CD8-positive, alpha-beta memory T cell (primary cell): Measurements from ENCODE around the gene PPP1R1A. TPM values are rescaled to one million over a fixed set of nuclear protein-coding genes. Genes with fewer than 3 reads are reported as not detected.
A peak's percentile ranks its signal among the peaks of the same experiment; 100 is the strongest.

Experiments used
- CTCF ChIA-PET: fragments of 350-600 bp; sonication (Branson Sonifier 250); formaldehyde crosslinking; loops from one replicate; lab custom pipeline; 2021; ENCODE audit warnings: antibody characterized with exemption; lab: Charles Lee
- POLR2A ChIA-PET: fragments of 350-600 bp; sonication (Branson Sonifier 250); formaldehyde crosslinking; loops from one replicate; lab custom pipeline; 2021; ENCODE audit warnings: antibody characterized with exemption; lab: Charles Lee
- DNase-seq, 5 donors: peaks; one replicate each; pipeline versions ENCODE4 v3.0.0 to v3.0.0-alpha.2; 2020 to 2022; ENCODE audit warnings: mixed read lengths in 1 of 5
- H3K27ac ChIP-seq: one replicate; pipeline ENCODE4 v1.7.0; 2013; ENCODE audit warnings: low read depth, mild to moderate bottlenecking, low read length, moderate library complexity
- H3K27me3 ChIP-seq: 2 replicates; pipeline ENCODE4 v1.7.0; 2013; ENCODE audit warnings: low read length, mild to moderate bottlenecking; ENCODE audit not compliant: insufficient read depth, poor library complexity, severe bottlenecking
- H3K36me3 ChIP-seq: 2 replicates; pipeline ENCODE4 v1.7.0; 2013; ENCODE audit warnings: mild to moderate bottlenecking, low read length, moderate library complexity; ENCODE audit not compliant: insufficient read depth
- H3K4me1 ChIP-seq: 2 replicates; pipeline ENCODE4 v1.7.0; 2013; ENCODE audit warnings: mild to moderate bottlenecking, low read length, moderate library complexity; ENCODE audit not compliant: insufficient read depth
- H3K4me3 ChIP-seq: 2 replicates; pipeline ENCODE4 v1.7.0; 2013; ENCODE audit warnings: mild to moderate bottlenecking, low read length
- H3K9me3 ChIP-seq: 2 replicates; pipeline ENCODE4 v1.7.0; 2013; ENCODE audit warnings: mild to moderate bottlenecking, low read length
- H3K27ac Mint-ChIP-seq, 8 donors: one replicate each; pipeline ENCODE4 v1.8.0; 2020 to 2021; ENCODE audit warnings: mixed read lengths in 8 of 8, mild to moderate bottlenecking in 6 of 8, inconsistent platforms in 3 of 8, moderate library complexity in 3 of 8
- H3K27me3 Mint-ChIP-seq, 2 donors: one replicate each; pipeline ENCODE4 v1.8.0; 2020 to 2021; ENCODE audit warnings: mixed read lengths in 2 of 2, mild to moderate bottlenecking in 1 of 2, moderate library complexity in 1 of 2
- H3K36me3 Mint-ChIP-seq, 3 donors: one replicate each; pipeline ENCODE4 v1.8.0; 2020 to 2021; ENCODE audit warnings: mixed read lengths in 3 of 3, inconsistent platforms in 1 of 3, mild to moderate bottlenecking in 1 of 3
- H3K4me1 Mint-ChIP-seq, 3 donors: one replicate each; pipeline ENCODE4 v1.8.0; 2020 to 2021; ENCODE audit warnings: mixed read lengths in 3 of 3, inconsistent platforms in 1 of 3, mild to moderate bottlenecking in 1 of 3
- H3K4me3 Mint-ChIP-seq, 7 donors: one replicate each; pipeline ENCODE4 v1.8.0; 2020 to 2021; ENCODE audit warnings: mixed read lengths in 7 of 7, mild to moderate bottlenecking in 6 of 7, moderate library complexity in 4 of 7, inconsistent platforms in 2 of 7
- H3K9me3 Mint-ChIP-seq, 5 donors: one replicate each; pipeline ENCODE4 v1.8.0; 2020 to 2022; ENCODE audit warnings: mixed read lengths in 5 of 5, mild to moderate bottlenecking in 3 of 5, moderate library complexity in 2 of 5, inconsistent platforms in 1 of 5
- polyA plus RNA-seq: library from polyadenylated mRNA; unstranded; fragments of 300-500 nt; fragmentation: Illumina TruSeq; gene quantifications from one replicate; pipeline ENCODE4 v1.2.3, GENCODE V29; 2021
- total RNA-seq, 2 experiments: library from RNA; stranded (reverse); gene quantifications; one replicate each; pipeline ENCODE4 v1.2.3, GENCODE V29; 2021

Gene PPP1R1A
- total and polyA plus RNA-seq, 3 experiments from 2014 or later = not detected

GRCh38 chr12:54598970-54599369 lies 10.5 kb upstream of the PPP1R1A start:
- Histone ChIP-seq H3K36me3 (no peaks in the 10 kb centered on the region), H3K4me3 (no peak overlapping the region), H3K27me3 (no peaks in the 10 kb centered on the region), H3K4me1 (peaks cover 4% of the 10 kb centered on the region), H3K9me3 (no peaks in the 10 kb centered on the region), H3K27ac (no peak overlapping the region)
- no peak overlapping the region for H3K4me3 Mint-ChIP-seq
- H3K36me3 Mint-ChIP-seq = no peaks in the 10 kb centered on the region
- H3K27ac Mint-ChIP-seq = peak overlapping the region in 1 of 8 donors; percentile 11
- DNase-seq = no peak
- H3K9me3 Mint-ChIP-seq = no peaks in the 10 kb centered on the region
- H3K27me3 Mint-ChIP-seq = peaks cover 14 to 32% of the 10 kb centered on the region in 2 donors
- H3K4me1 Mint-ChIP-seq = peaks cover 2 to 7% (median 6%) of the 10 kb centered on the region in 3 donors
- ChIA-PET CTCF (interaction anchor here (3.9 kb wide), 1 partner anchor 19 kb away, joined by 17 read pairs; no protein-coding TSS in a partner anchor), POLR2A (no interaction called here)

GRCh38 chr12:54596526-54596946 lies 8.1 kb upstream of the PPP1R1A start:
- DNase-seq = peak in 3 of 5 donors; percentile 6 to 32 (median 30)
- no peaks in the 10 kb centered on the region for H3K9me3 Mint-ChIP-seq
- H3K4me1 Mint-ChIP-seq = no peaks in the 10 kb centered on the region
- POLR2A ChIA-PET = no interaction called here
- Histone ChIP-seq H3K4me1 (peaks cover 4% of the 10 kb centered on the region), H3K27me3 (peaks cover 3% of the 10 kb centered on the region), H3K9me3 (no peaks in the 10 kb centered on the region), H3K4me3 (no peak overlapping the region), H3K36me3 (no peaks in the 10 kb centered on the region), H3K27ac (no peak overlapping the region)
- no peak overlapping the region for H3K27ac Mint-ChIP-seq
- H3K27me3 Mint-ChIP-seq = peaks cover 14 to 39% of the 10 kb centered on the region in 2 donors
- H3K4me3 Mint-ChIP-seq = no peak overlapping the region
- CTCF ChIA-PET = interaction anchor here (0.8 to 3.9 kb wide), 8 partner anchors 9 to 48 kb away, joined by 3 to 17 read pairs (median 4); no protein-coding TSS in a partner anchor
- H3K36me3 Mint-ChIP-seq = no peaks in the 10 kb centered on the region

- no peak overlapping the region for H3K27ac Mint-ChIP-seq
- Histone ChIP-seq H3K36me3 (no peaks in the 10 kb centered on the region), H3K4me3 (no peak overlapping the region), H3K27ac (no peak overlapping the region), H3K4me1 (peaks cover 4% of the 10 kb centered on the region), H3K9me3 (no peaks in the 10 kb centered on the region), H3K27me3 (peaks cover 3% of the 10 kb centered on the region)
- no peaks in the 10 kb centered on the region for H3K36me3 Mint-ChIP-seq
- DNase-seq = no peak
- POLR2A ChIA-PET = no interaction called here
- no peaks in the 10 kb centered on the region for H3K9me3 Mint-ChIP-seq
- CTCF ChIA-PET = interaction anchor here (1.7 to 3.9 kb wide), 3 partner anchors 8 to 15 kb away, joined by 8 to 17 read pairs (median 10); no protein-coding TSS in a partner anchor
- no peaks in the 10 kb centered on the region for H3K4me1 Mint-ChIP-seq
- H3K4me3 Mint-ChIP-seq = no peak overlapping the region
- peaks cover 21 to 46% of the 10 kb centered on the region in 2 donors for H3K27me3 Mint-ChIP-seq
Measured at GRCh38 chr12:54595471-54595870, 7.0 kb upstream of the PPP1R1A start.

GRCh38 chr12:54593725-54594124 lies 5.3 kb upstream of the PPP1R1A start:
- peaks cover 17% of the 10 kb centered on the region for H3K27me3 ChIP-seq
- H3K4me3 Mint-ChIP-seq = no peak overlapping the region
- H3K9me3 ChIP-seq = no peaks in the 10 kb centered on the region
- H3K27ac ChIP-seq = no peak overlapping the region
- ChIA-PET POLR2A (no interaction called here), CTCF (interaction anchor here (1.6 to 4.4 kb wide), 2 partner anchors 14 to 15 kb away, joined by 4 to 26 read pairs; no protein-coding TSS in a partner anchor)
- peaks cover 0 to 7% (median 0%) of the 10 kb centered on the region in 3 donors for H3K36me3 Mint-ChIP-seq
- no peak overlapping the region for H3K4me3 ChIP-seq
- H3K4me1 Mint-ChIP-seq = peaks cover 8 to 9% (median 8%) of the 10 kb centered on the region in 3 donors
- peaks cover 38 to 54% of the 10 kb centered on the region in 2 donors for H3K27me3 Mint-ChIP-seq
- H3K36me3 ChIP-seq = no peaks in the 10 kb centered on the region
- no peak for DNase-seq
- H3K4me1 ChIP-seq = peaks cover 7% of the 10 kb centered on the region
- peaks cover 0 to 2% (median 0%) of the 10 kb centered on the region in 5 donors for H3K9me3 Mint-ChIP-seq
- H3K27ac Mint-ChIP-seq = no peak overlapping the region

DNA sequence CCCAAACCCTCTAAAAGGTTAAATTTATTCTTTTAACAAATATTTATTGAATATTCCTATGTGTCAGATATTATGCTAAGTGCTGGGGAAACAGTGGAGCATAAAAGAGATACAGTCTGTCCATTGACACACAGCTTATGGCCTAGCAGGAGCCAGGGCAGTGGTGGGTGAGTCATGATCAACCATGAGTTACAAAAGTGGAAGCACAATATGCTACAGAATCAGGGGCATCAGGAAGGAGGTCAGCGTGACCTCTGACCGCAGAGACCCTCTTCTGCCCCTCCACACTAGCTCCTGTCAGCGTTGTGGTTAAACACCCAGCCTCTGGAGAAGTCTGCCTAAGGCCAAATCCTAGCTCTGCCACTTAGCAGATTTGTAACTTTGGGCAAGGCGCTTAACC lies 4.7 kb upstream of the PPP1R1A start:
- Mint-ChIP-seq H3K27me3 (peaks cover 39 to 55% of the 10 kb centered on the region in 2 donors), H3K36me3 (peaks cover 0 to 7% (median 0%) of the 10 kb centered on the region in 3 donors), H3K27ac (no peak overlapping the region), H3K4me1 (peaks cover 9 to 10% (median 9%) of the 10 kb centered on the region in 3 donors), H3K4me3 (no peak overlapping the region), H3K9me3 (peaks cover 0 to 2% (median 0%) of the 10 kb centered on the region in 5 donors)
- peaks cover 8% of the 10 kb centered on the region for H3K4me1 ChIP-seq
- CTCF ChIA-PET = interaction anchor here (1.6 to 4.4 kb wide), 2 partner anchors 14 to 15 kb away, joined by 4 to 26 read pairs; no protein-coding TSS in a partner anchor
- H3K27ac ChIP-seq = no peak overlapping the region
- H3K4me3 ChIP-seq = no peak overlapping the region
- POLR2A ChIA-PET = no interaction called here
- peaks cover 18% of the 10 kb centered on the region for H3K27me3 ChIP-seq
- H3K9me3 ChIP-seq = no peaks in the 10 kb centered on the region
- no peak for DNase-seq
- H3K36me3 ChIP-seq = no peaks in the 10 kb centered on the region

- CTCF ChIA-PET = interaction anchor here (1.6 to 4.4 kb wide), 2 partner anchors 13 to 16 kb away, joined by 4 to 26 read pairs; no protein-coding TSS in a partner anchor
- peaks cover 8% of the 10 kb centered on the region for H3K4me1 ChIP-seq
- no peak overlapping the region for H3K27ac ChIP-seq
- no peak overlapping the region for H3K4me3 ChIP-seq
- no peaks in the 10 kb centered on the region for H3K36me3 ChIP-seq
- POLR2A ChIA-PET = no interaction called here
- peaks cover 24% of the 10 kb centered on the region for H3K27me3 ChIP-seq
- Mint-ChIP-seq H3K4me1 (peaks cover 9 to 10% (median 9%) of the 10 kb centered on the region in 3 donors), H3K27ac (no peak overlapping the region), H3K9me3 (peaks cover 0 to 2% (median 0%) of the 10 kb centered on the region in 5 donors), H3K4me3 (no peak overlapping the region), H3K36me3 (peaks cover 0 to 7% (median 0%) of the 10 kb centered on the region in 3 donors), H3K27me3 (peaks cover 43 to 59% of the 10 kb centered on the region in 2 donors)
- H3K9me3 ChIP-seq = no peaks in the 10 kb centered on the region
- no peak for DNase-seq
Measured at GRCh38 chr12:54592316-54592715, 3.9 kb upstream of the PPP1R1A start.

GRCh38 chr12:54590978-54591591 lies 2.6 kb upstream of the PPP1R1A start:
- H3K9me3 Mint-ChIP-seq = peaks cover 0 to 2% (median 0%) of the 10 kb centered on the region in 5 donors
- Histone ChIP-seq H3K36me3 (no peaks in the 10 kb centered on the region), H3K9me3 (no peaks in the 10 kb centered on the region), H3K27ac (no peak overlapping the region), H3K4me1 (peaks cover 4% of the 10 kb centered on the region), H3K27me3 (peaks cover 35% of the 10 kb centered on the region), H3K4me3 (no peak overlapping the region)
- H3K36me3 Mint-ChIP-seq = peaks cover 0 to 7% (median 0%) of the 10 kb centered on the region in 3 donors
- DNase-seq = no peak
- H3K27ac Mint-ChIP-seq = peak overlapping the region in 1 of 8 donors; percentile 51
- H3K4me3 Mint-ChIP-seq = peak overlapping the region in 1 of 7 donors; percentile 20
- ChIA-PET CTCF (interaction anchor here (0.7 to 4.4 kb wide), 2 partner anchors 12 to 13 kb away, joined by 3 to 26 read pairs; no protein-coding TSS in a partner anchor), POLR2A (no interaction called here)
- H3K4me1 Mint-ChIP-seq = peaks cover 9 to 10% (median 9%) of the 10 kb centered on the region in 3 donors
- peaks cover 43 to 61% of the 10 kb centered on the region in 2 donors for H3K27me3 Mint-ChIP-seq

GRCh38 chr12:54589964-54590363 lies 1.5 kb upstream of the PPP1R1A start:
- peaks cover 9 to 10% (median 9%) of the 10 kb centered on the region in 3 donors for H3K4me1 Mint-ChIP-seq
- H3K36me3 Mint-ChIP-seq = peaks cover 0 to 7% (median 0%) of the 10 kb centered on the region in 3 donors
- DNase-seq = no peak
- Histone ChIP-seq H3K4me1 (peaks cover 4% of the 10 kb centered on the region), H3K9me3 (no peaks in the 10 kb centered on the region), H3K36me3 (no peaks in the 10 kb centered on the region), H3K27ac (no peak overlapping the region), H3K4me3 (no peak overlapping the region), H3K27me3 (peaks cover 38% of the 10 kb centered on the region)
- H3K4me3 Mint-ChIP-seq = no peak overlapping the region
- no peak overlapping the region for H3K27ac Mint-ChIP-seq
- CTCF ChIA-PET = no interaction called here
- H3K27me3 Mint-ChIP-seq = peaks cover 44 to 71% of the 10 kb centered on the region in 2 donors
- POLR2A ChIA-PET = no interaction called here
- peaks cover 0 to 2% (median 0%) of the 10 kb centered on the region in 5 donors for H3K9me3 Mint-ChIP-seq
